ENCODE measurements around the gene FSTL1.

FSTL1 gene

DNA sequence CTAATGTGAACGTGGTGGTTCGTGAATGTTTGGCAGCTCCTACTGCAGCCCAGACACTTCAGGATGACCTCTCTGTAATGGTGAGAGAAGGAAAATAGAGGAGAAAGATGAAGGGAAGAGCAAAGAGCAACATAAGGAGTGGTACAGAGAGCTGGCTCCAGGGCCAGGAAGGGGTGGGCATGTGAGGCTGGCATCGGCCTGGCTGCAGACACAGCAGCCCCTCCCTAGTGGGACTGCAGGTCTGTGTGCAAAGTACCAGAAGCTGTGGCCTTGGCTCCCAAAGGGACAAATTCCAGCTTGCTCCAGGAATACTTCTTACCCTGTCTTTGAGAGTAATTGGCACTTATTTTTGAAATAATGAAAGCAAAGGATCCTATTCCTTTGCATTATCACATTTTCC lies 10.0 kb downstream of the FSTL1 start:
- Histone ChIP-seq H3K36me3 (replicated peaks) (peaks cover 7% of the 10 kb centered on the region), H3K27me3 (ENCODE audit: low read depth) (no peaks in the 10 kb centered on the region), H3K4me1 (no peaks in the 10 kb centered on the region), H3K4me3 (no peak overlapping the region), H3K9me3 (no peaks in the 10 kb centered on the region)
- DNase-seq (ENCODE audit: low spot score in 2 of 2), result no peak
- in situ Hi-C loops (cut with MboI; ENCODE audit: low sequenced_read_pairs), result no loop called here

DNA sequence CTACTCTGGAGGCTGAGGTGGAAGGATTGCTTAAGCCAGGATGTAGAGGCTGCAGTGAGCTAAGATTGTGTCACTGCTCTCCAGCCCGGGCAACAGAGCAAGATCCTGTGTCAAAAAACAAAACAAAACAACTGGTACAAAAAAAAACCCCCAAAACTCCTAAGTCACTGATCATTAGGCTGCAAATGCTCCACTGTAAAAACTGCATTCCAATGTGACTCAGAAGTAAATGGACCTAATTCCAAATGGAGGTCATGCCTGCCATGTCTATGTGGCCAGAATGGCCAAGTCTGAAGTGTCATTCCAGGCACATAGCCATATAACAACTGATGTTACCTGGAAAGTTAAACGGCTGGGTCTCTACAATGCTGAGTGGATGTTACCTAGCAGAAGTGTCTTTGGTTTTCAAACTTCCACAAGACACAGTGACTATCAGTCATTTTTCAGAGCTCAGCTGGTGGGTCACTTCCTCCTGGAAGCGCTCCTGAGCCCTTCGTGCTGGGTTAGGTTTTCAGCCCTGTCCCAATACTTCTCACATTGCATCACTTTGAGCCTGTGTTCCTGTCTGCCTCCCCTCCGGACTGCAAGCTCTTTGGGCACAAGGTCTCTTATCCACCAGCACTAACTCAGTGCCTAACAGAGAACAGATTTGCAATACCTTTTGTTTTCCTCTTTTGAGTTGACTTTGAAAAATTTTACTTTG lies 10.6 kb downstream of the FSTL1 start:
- Histone ChIP-seq H3K9me3 (no peaks in the 10 kb centered on the region), H3K36me3 (replicated peaks) (peaks cover 7% of the 10 kb centered on the region), H3K4me1 (no peaks in the 10 kb centered on the region), H3K27me3 (ENCODE audit: low read depth) (no peaks in the 10 kb centered on the region), H3K4me3 (no peak overlapping the region)
- in situ Hi-C loops (cut with MboI; ENCODE audit: low sequenced_read_pairs), result no loop called here
- DNase-seq (ENCODE audit: low spot score in 2 of 2), result no peak

DNA sequence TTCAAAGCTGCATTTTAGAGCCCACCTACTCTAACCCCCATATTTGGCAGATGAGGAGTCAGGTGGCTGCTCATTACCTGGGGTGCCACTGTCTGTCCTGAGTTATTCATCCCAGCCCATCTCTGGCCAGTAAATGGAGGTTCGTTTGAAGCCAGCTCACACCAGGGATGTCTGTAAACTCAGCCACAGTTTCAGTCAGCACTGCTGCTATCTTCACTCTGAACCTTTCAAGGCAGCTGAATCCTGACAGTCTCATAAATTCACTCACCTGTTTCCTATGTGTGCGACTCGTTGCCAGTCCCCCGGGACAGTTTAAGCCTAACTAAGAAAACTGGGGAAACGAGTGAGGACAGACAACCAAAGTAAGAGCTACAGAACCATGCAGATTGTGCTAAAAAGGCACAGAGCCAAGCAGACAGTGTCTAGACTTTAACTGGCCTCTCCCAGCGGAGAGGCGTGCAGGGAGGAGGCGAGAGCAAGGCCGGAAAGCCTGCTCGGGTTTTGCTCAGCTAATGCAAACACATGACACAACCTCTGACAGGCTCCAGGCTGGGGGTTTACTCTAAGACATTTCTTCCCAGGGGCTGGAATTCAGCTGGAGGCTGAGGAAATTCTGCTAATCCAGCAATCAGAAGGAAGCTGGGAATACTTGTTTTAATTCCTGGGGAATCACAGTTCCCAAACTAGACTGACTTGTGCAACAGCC lies 12.0 kb downstream of the FSTL1 start:
- no peak for DNase-seq (ENCODE audit: low spot score in 2 of 2)
- in situ Hi-C loops (cut with MboI; ENCODE audit: low sequenced_read_pairs), result no loop called here
- Histone ChIP-seq H3K36me3 (replicated peaks) (peaks cover 7% of the 10 kb centered on the region), H3K27me3 (ENCODE audit: low read depth) (no peaks in the 10 kb centered on the region), H3K4me1 (no peaks in the 10 kb centered on the region), H3K9me3 (no peaks in the 10 kb centered on the region), H3K4me3 (no peak overlapping the region)

DNA sequence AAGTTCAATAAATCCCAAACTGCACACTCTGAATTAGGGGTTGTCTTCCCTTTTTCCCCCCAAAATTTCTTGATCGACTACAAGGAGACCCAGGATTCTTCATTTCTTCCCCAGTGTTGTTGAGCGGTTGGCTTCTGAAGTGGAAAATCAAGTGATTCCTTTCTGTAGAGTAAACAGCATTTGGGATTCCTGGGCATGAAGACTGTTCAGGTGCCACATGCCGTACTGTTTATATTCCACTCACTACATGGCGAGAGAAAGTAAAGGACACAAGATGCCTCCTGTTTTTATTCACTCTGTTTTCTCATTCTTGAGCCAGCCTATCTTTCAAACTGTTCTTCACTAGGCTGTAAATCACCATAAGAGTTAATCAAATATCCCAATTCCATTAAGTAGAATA lies 12.6 kb downstream of the FSTL1 start:
- H3K36me3 ChIP-seq (replicated peaks), result peaks cover 7% of the 10 kb centered on the region
- in situ Hi-C loops (cut with MboI; ENCODE audit: low sequenced_read_pairs), result no loop called here

DNA sequence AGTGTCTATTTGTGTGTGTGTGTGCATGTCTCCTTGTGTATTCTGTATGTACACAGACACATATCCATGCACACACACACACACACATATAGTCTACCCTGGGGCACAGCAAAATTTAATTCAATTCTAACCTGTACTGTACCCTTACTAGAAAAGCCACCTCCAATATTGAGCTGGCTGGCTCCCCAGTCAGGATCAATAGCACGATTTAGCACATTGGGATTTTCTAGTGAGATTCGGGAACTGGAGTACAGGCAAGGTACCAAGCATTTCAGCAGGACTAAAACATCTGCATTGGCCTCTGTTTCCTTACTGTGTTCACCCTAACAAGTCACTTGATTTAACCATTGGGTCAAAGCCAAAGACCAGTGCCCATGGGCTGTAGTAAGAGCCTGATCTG lies 13.2 kb downstream of the FSTL1 start:
- Histone ChIP-seq H3K4me1 (peaks cover 4% of the 10 kb centered on the region), H3K4me3 (no peak overlapping the region), H3K36me3 (replicated peaks) (peaks cover 7% of the 10 kb centered on the region), H3K27me3 (ENCODE audit: low read depth) (no peaks in the 10 kb centered on the region), H3K9me3 (no peaks in the 10 kb centered on the region)
- in situ Hi-C loops (cut with MboI; ENCODE audit: low sequenced_read_pairs), result no loop called here
- no peak for DNase-seq (ENCODE audit: low spot score in 2 of 2)

More for the DNA sequence above, 12.6 kb downstream of the FSTL1 start:
- DNase-seq (ENCODE audit: low spot score in 2 of 2), result no peak
- Histone ChIP-seq H3K9me3 (no peaks in the 10 kb centered on the region), H3K4me1 (no peaks in the 10 kb centered on the region), H3K27me3 (ENCODE audit: low read depth) (no peaks in the 10 kb centered on the region), H3K4me3 (no peak overlapping the region)

DNA sequence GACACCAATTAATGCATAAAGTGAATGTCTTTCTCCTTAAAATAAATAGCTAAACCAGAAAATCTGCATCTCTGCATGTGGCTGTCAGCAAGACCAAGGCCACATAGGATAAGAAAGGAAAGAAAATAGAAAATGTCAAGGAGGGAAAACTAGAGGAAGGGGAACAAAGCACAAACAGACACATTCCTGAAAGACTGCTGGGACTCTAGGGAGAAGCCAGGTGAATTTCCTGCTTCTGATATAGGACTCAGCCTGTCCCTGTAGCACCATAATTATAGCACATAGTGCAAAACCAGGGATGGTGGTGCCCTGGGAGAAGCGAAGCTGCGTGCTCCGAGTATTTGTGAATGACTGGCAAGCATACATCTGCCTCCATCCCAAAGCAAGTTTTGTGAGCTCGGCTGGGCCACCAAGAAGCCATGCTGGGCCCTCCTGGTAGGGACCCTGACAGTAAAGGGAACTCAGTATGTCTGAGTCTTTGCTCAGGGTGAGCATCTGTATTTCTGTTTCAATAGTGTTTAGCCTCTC lies 14.2 kb downstream of the FSTL1 start:
- no peak for DNase-seq (ENCODE audit: low spot score in 2 of 2)
- Histone ChIP-seq H3K36me3 (replicated peaks) (peaks cover 7% of the 10 kb centered on the region), H3K27me3 (ENCODE audit: low read depth) (no peaks in the 10 kb centered on the region), H3K9me3 (no peaks in the 10 kb centered on the region), H3K4me1 (peaks cover 12% of the 10 kb centered on the region), H3K4me3 (no peak overlapping the region)
- in situ Hi-C loops (cut with MboI; ENCODE audit: low sequenced_read_pairs), result no loop called here

DNA sequence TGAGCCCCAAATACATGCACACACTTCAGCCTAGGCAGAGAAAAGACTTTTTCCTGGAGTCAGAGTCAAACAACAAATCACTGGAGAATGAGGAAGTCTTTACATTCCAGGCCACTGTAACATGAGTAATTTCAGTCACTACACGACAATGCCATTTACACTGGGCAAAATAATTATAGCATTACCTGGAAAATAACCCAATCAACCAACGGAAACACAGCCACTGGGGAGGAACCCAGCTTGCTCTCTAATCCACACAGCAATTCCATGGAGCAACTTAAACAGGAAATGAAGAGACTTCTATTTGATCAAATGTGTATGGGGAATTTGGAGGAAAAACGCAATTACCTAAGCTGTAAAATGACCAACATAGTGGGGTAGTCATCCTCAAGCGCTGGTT lies 15.2 kb downstream of the FSTL1 start:
- Histone ChIP-seq H3K4me1 (peaks cover 12% of the 10 kb centered on the region), H3K9me3 (no peaks in the 10 kb centered on the region), H3K4me3 (no peak overlapping the region), H3K27me3 (ENCODE audit: low read depth) (no peaks in the 10 kb centered on the region), H3K36me3 (replicated peaks) (peaks cover 8% of the 10 kb centered on the region)
- no peak for DNase-seq (ENCODE audit: low spot score in 2 of 2)
- in situ Hi-C loops (cut with MboI; ENCODE audit: low sequenced_read_pairs), result no loop called here

DNA sequence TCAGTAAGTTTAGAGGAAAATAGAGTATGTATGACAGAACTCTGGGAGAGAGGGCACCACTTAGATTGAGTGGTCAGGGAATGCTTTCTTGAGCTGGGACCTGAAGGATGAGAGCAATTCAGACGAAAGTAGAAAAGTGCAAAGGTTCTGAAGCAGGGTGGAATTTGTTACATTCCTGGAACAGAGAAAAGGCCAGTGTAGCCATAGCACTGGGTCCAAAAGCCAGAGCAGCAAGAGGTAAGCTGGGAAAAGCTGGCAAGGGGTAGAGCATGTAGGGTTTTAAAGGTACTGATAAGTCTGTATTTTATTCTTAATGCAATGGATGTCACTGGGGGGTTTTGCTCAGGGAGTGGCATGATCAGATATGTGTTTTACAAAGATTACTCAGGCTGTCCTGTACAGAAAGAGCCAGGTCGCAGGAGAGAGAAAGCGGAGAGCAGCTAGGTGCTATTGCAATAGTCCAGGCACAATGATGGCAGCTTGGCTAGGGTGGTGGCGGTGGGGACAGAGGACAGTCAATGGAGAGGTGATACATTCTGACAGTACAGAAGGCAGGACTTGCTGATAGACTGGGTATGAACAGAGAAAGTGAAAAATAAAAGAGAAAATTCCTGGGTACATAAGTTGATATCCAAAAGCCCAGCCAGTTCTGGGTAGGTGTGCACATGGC lies 17.0 kb downstream of the FSTL1 start:
- peaks cover 10% of the 10 kb centered on the region; the same call in 1 of the 2 replicates for H3K36me3 ChIP-seq (replicated peaks)
- no peaks in the 10 kb centered on the region for H3K9me3 ChIP-seq
- H3K4me3 ChIP-seq, result no peak overlapping the region
- no peak for DNase-seq (ENCODE audit: low spot score in 2 of 2)
- in situ Hi-C loops (cut with MboI; ENCODE audit: low sequenced_read_pairs), result no loop called here
- H3K27me3 ChIP-seq (ENCODE audit: low read depth), result no peaks in the 10 kb centered on the region
- H3K4me1 ChIP-seq, result peaks cover 12% of the 10 kb centered on the region

- Histone ChIP-seq H3K4me1 (peaks cover 12% of the 10 kb centered on the region), H3K4me3 (no peak overlapping the region), H3K9me3 (no peaks in the 10 kb centered on the region), H3K36me3 (replicated peaks) (0 out of 2 replicates have a peak, but pooled peaks cover 2% of the 10 kb centered on the region), H3K27me3 (ENCODE audit: low read depth) (no peaks in the 10 kb centered on the region)
- DNase-seq (ENCODE audit: low spot score in 2 of 2), result peak; percentile 46 to 58
- in situ Hi-C loops (cut with MboI; ENCODE audit: low sequenced_read_pairs), result no loop called here
These were observed 18.5 kb downstream of the FSTL1 start for GRCh38 chr3:120432150-120432860.

- H3K4me3 ChIP-seq, result no peak overlapping the region
- in situ Hi-C loops (cut with MboI; ENCODE audit: low sequenced_read_pairs), result no loop called here
- no peaks in the 10 kb centered on the region for H3K27me3 ChIP-seq (ENCODE audit: low read depth)
- H3K4me1 ChIP-seq, result peaks cover 12% of the 10 kb centered on the region
- H3K9me3 ChIP-seq, result no peaks in the 10 kb centered on the region
- H3K36me3 ChIP-seq (replicated peaks), result 0 out of 2 replicates have a peak, but pooled peaks cover 2% of the 10 kb centered on the region
- DNase-seq (ENCODE audit: low spot score in 2 of 2), result no peak
These were observed 20.9 kb downstream of the FSTL1 start for GRCh38 chr3:120429921-120430361.

GRCh38 chr3:120428924-120429323 lies 21.9 kb downstream of the FSTL1 start:
- Histone ChIP-seq H3K36me3 (replicated peaks) (0 out of 2 replicates have a peak, but pooled peaks cover 2% of the 10 kb centered on the region), H3K9me3 (no peaks in the 10 kb centered on the region), H3K4me1 (peaks cover 12% of the 10 kb centered on the region), H3K4me3 (no peak overlapping the region), H3K27me3 (ENCODE audit: low read depth) (no peaks in the 10 kb centered on the region)
- no peak for DNase-seq (ENCODE audit: low spot score in 2 of 2)
- in situ Hi-C loops (cut with MboI; ENCODE audit: low sequenced_read_pairs), result no loop called here

- Histone ChIP-seq H3K4me3 (no peak overlapping the region), H3K9me3 (no peaks in the 10 kb centered on the region), H3K4me1 (peaks cover 4% of the 10 kb centered on the region), H3K27me3 (ENCODE audit: low read depth) (no peaks in the 10 kb centered on the region), H3K36me3 (replicated peaks) (0 out of 2 replicates have a peak, but pooled peaks cover 2% of the 10 kb centered on the region)
- DNase-seq (ENCODE audit: low spot score in 2 of 2), result no peak
- in situ Hi-C loops (cut with MboI; ENCODE audit: low sequenced_read_pairs), result no loop called here
These were observed 23.6 kb downstream of the FSTL1 start for GRCh38 chr3:120427201-120427600.

DNA sequence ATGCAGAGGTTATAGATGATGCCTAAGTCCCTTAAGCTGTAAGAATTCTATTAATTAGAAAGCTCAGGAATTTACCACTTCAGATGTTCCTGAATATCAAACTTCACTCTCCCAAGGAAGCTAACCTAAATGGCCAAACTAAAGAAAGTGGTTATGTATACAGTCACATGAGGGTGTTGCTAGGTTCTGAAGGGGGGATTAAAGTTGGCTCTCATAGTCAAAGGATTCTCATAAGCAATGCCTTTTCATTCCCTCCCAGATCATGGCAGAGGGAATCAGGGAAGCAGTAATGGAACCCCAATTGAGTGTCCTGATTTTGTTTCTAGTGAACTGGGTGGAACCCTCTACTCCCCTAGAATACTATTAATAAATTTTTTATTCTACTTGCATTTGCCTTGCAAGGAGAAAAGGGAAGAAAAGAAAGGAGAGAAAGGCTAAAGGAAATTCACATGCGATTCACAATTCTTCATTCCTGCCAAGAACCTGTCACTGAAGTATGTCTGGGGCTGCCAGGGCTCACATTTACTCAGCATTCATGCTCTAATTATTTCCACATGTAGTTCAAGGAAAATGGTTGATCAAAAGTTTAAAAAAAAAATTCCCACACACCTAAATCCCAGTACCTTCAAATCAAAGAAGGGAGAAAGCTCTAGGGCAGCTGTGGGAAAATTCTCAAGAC lies 25.1 kb downstream of the FSTL1 start:
- in situ Hi-C loops (cut with MboI; ENCODE audit: low sequenced_read_pairs), result no loop called here

More for the DNA sequence above, 25.1 kb downstream of the FSTL1 start:
- no peak for DNase-seq (ENCODE audit: low spot score in 2 of 2)
- Histone ChIP-seq H3K4me1 (no peaks in the 10 kb centered on the region), H3K9me3 (no peaks in the 10 kb centered on the region), H3K4me3 (no peak overlapping the region), H3K36me3 (replicated peaks) (0 out of 2 replicates have a peak, but pooled peaks cover 2% of the 10 kb centered on the region), H3K27me3 (ENCODE audit: low read depth) (no peaks in the 10 kb centered on the region)

Data from HAP-1 (cell line).